Transverse colon (tissue), 4 donors: ENCODE results near the gene NUMBL. TPM values are rescaled to one million over a fixed set of nuclear protein-coding genes. Genes with fewer than 3 reads are reported as not detected.
A peak's percentile ranks its signal among the peaks of the same experiment; 100 is the strongest.

ENCODE experiments used
- DNase-seq: peaks from one replicate; pipeline ENCODE4 v3.0.0-alpha.2; 2019
- H3K27ac ChIP-seq, 4 donors: fragments of 200-600 bp; sonication (generic); 2 replicates each; pipeline ENCODE4 v1.5.1; 2016 to 2018; ENCODE audit warnings: inconsistent platforms in 4 of 4
- H3K27me3 ChIP-seq: fragments of 200-600 bp; sonication (generic); 2 replicates; pipeline ENCODE4 v1.5.1; 2017; ENCODE audit warnings: inconsistent platforms
- H3K36me3 ChIP-seq, 4 donors: fragments of 200-600 bp; sonication (generic); 2 replicates each; pipeline ENCODE4 v1.5.1; 2017 to 2019; ENCODE audit warnings: inconsistent platforms in 4 of 4
- H3K4me1 ChIP-seq, 4 donors: fragments of 200-600 bp; sonication (generic); 2 replicates each; pipeline ENCODE4 v1.5.1; 2017 to 2020; ENCODE audit warnings: inconsistent platforms in 4 of 4
- H3K4me3 ChIP-seq, 4 donors: fragments of 200-600 bp; sonication (generic); 1 replicate in 1 of 4; 2 replicates in 3 of 4; pipeline versions ENCODE4 v1.5.1 to v1.6.1; 2017 to 2019; ENCODE audit warnings: inconsistent platforms in 4 of 4
- H3K9me3 ChIP-seq, 2 donors: fragments of 200-600 bp; sonication (generic); 2 replicates each; pipeline ENCODE4 v1.5.1; 2017 to 2019; ENCODE audit warnings: inconsistent platforms in 2 of 2
- EP300 ChIP-seq: sonication (generic); formaldehyde crosslinking; IDR thresholded peaks from one replicate; pipeline ENCODE4 v1.6.1; 2017; ENCODE audit warnings: antibody characterized with exemption, low read depth
- POLR2A ChIP-seq: fragments of 450-650 bp; IDR thresholded peaks from one replicate; pipeline ENCODE4 v1.6.1; 2016; ENCODE audit warnings: antibody characterized with exemption, mild to moderate bottlenecking, moderate library complexity
- POLR2AphosphoS5 ChIP-seq, 3 donors: sonication (generic); formaldehyde crosslinking; IDR thresholded peaks; one replicate each; pipeline ENCODE4 v1.6.1; 2016; ENCODE audit warnings: antibody characterized with exemption in 3 of 3
- WGBS, 2 donors: methylation state at CpG; one replicate each; pipeline ENCODE4 v1.1.5; 2018; ENCODE audit warnings: low coverage in 1 of 2; 5-methylcytosine and 5-hydroxymethylcytosine counted together
- in situ Hi-C, 4 donors: fragments of 200-750 bp; cut with MboI; loops; one replicate each; pipeline versions ENCODE4 v1.15.0 to v1.15.1; 2017; ENCODE audit warnings: low sequenced_read_pairs in 3 of 4, low pct_ligation_motif_present in 1 of 4, low pct_unique_long_range_greater_than_20kb in 1 of 4
- intact Hi-C: fragments of 100-400 bp; cut with DNase I; formaldehyde crosslinking; loops from one replicate; pipeline ENCODE4 v1.15.1; 2023; ENCODE audit warnings: low total_unique reads
- total RNA-seq, 4 donors: library from RNA; depleted of rRNA; stranded (reverse); fragments of >200 nt; gene quantifications; one replicate each; pipeline ENCODE4 v1.1.0, GENCODE V29; 2016
- TF ChIP-seq, protein P1 (sequence below), 5 experiments: fragments of 200-600 bp in 3 of 5; fragments of 450-650 bp in 2 of 5; sonication (generic) in 3 of 5; IDR thresholded peaks; 1 replicate in 2 of 5; 2 replicates in 3 of 5; pipeline ENCODE4 v1.5.1; 2016 to 2017; ENCODE audit warnings: antibody characterized with exemption in 5 of 5, inconsistent platforms in 3 of 5, mild to moderate bottlenecking in 2 of 5, moderate library complexity in 1 of 5

Gene NUMBL
- total RNA-seq, 4 donors from 2014 or later = 9.0 to 44.9 (median 20.4) TPM

DNA sequence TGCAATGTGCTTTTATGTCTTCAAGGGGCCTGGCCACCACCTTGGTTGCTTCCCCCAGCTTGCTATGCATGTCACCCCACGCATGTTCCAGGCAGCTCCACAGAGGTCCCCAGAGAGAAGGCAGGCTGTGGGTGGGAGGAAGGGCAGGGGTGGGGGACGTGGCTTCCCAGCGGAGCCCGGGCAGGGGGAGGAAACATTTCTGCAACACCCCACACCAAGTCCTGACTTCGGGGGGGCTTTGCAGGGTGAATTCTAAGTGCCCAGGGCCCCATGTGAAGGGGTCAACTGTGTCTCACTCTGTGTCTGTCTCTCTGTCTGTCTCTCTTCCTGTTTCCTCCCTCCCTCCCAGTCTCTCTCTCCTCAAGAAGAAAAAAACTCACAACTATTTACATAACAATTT, 49.7 kb downstream of the NUMBL start:
- H3K27ac ChIP-seq = peak overlapping the region; percentile 19 to 91 (median 56)
- H3K9me3 ChIP-seq = no peaks in the 10 kb centered on the region
- intact Hi-C loops = no loop called here
- TF ChIP-seq, protein P1, sequence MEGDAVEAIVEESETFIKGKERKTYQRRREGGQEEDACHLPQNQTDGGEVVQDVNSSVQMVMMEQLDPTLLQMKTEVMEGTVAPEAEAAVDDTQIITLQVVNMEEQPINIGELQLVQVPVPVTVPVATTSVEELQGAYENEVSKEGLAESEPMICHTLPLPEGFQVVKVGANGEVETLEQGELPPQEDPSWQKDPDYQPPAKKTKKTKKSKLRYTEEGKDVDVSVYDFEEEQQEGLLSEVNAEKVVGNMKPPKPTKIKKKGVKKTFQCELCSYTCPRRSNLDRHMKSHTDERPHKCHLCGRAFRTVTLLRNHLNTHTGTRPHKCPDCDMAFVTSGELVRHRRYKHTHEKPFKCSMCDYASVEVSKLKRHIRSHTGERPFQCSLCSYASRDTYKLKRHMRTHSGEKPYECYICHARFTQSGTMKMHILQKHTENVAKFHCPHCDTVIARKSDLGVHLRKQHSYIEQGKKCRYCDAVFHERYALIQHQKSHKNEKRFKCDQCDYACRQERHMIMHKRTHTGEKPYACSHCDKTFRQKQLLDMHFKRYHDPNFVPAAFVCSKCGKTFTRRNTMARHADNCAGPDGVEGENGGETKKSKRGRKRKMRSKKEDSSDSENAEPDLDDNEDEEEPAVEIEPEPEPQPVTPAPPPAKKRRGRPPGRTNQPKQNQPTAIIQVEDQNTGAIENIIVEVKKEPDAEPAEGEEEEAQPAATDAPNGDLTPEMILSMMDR (IDR thresholded peaks at IDR 0.05) = no peak
- TF ChIP-seq POLR2A = no peak
- TF ChIP-seq POLR2AphosphoS5 (IDR thresholded peaks at IDR 0.05) = no peak
- TF ChIP-seq EP300 = no peak
- 34% methylated on average over 5 of the region's 5 CpGs; no CpG with 5 or more reads in 1 of the 2 donors for WGBS, 2 donors
- no peak overlapping the region for H3K4me3 ChIP-seq
- H3K36me3 ChIP-seq = no peaks in the 10 kb centered on the region
- no peak for DNase-seq
- in situ Hi-C loops = no loop called here
- H3K27me3 ChIP-seq = no peaks in the 10 kb centered on the region
- H3K4me1 ChIP-seq = peaks cover 0 to 20% (median 4%) of the 10 kb centered on the region in 4 donors

DNA sequence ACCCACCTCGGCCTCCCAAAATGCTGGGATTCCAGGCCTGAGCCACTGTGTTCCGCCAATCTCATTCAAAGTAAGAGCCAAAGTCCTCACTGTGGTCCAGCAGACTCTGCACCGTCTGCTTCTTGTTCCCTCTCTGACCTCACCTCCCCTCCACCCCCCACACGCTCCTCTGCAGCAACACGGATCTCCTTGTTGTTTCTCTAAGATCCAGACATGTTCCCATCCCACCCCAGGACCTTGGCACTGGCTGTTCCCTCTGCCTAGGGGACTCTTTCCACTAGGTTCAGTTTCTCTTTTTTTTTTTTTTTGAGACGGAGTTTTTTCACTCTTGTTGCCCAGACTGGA, 50.8 kb downstream of the NUMBL start:
- intact Hi-C loops (loop anchor here (10.0 kb wide), 1 partner anchor 115 kb away; no protein-coding TSS in a partner anchor), in situ Hi-C loops (loop anchor here in 1 of 4 donors (10.0 kb wide), 1 partner anchor 95 kb away; no protein-coding TSS in a partner anchor)
- Histone ChIP-seq H3K36me3 (no peaks in the 10 kb centered on the region), H3K27me3 (no peaks in the 10 kb centered on the region), H3K27ac (peak overlapping the region in 1 of 4 donors; percentile 58), H3K4me1 (peaks cover 0 to 12% (median under 1%) of the 10 kb centered on the region in 4 donors), H3K9me3 (no peaks in the 10 kb centered on the region), H3K4me3 (no peak overlapping the region)
- 74 to 79% methylated on average over 3 to 6 of the region's 6 CpGs for WGBS, 2 donors
- DNase-seq = no peak
- no peak for TF ChIP-seq POLR2AphosphoS5 (IDR thresholded peaks at IDR 0.05)
- TF ChIP-seq, protein P1 (IDR thresholded peaks at IDR 0.05) = no peak
- TF ChIP-seq EP300 = no peak
- TF ChIP-seq POLR2A = no peak

DNA sequence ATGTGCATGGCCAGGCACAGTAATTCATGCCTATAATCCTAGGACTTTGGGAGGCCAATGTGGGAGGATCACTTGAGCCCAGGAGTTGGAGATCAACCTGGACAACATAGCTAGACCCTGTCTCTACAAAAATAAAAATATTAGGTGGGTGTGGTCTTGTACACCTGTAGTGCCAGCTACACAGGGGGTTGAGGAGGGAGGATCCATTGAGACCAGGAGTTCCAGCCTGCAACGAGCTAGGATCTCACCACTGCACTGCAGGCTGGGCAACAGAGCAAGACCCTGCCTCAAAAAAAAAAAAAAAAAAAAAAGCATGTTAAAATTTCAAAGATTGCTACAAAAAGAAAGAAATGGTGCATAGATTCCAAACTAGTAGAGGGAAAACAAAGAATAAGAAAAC, 52.1 kb downstream of the NUMBL start:
- Histone ChIP-seq H3K4me1 (peaks cover 0 to 19% (median 4%) of the 10 kb centered on the region in 4 donors), H3K27ac (no peak overlapping the region), H3K4me3 (no peak overlapping the region), H3K9me3 (no peaks in the 10 kb centered on the region), H3K27me3 (peaks cover 5% of the 10 kb centered on the region), H3K36me3 (no peaks in the 10 kb centered on the region)
- 13 to 50% methylated on average over 1 of the region's 1 CpG for WGBS, 2 donors
- TF ChIP-seq POLR2AphosphoS5 (IDR thresholded peaks at IDR 0.05) = no peak
- no peak for TF ChIP-seq EP300
- TF ChIP-seq, protein P1 (IDR thresholded peaks at IDR 0.05) = no peak
- no peak for TF ChIP-seq POLR2A
- no peak for DNase-seq
- in situ Hi-C loops = loop anchor here in 1 of 4 donors (10.0 kb wide), 1 partner anchor 94 kb away; no protein-coding TSS in a partner anchor
- intact Hi-C loops = loop anchor here (10.0 kb wide), 1 partner anchor 114 kb away; no protein-coding TSS in a partner anchor

DNA sequence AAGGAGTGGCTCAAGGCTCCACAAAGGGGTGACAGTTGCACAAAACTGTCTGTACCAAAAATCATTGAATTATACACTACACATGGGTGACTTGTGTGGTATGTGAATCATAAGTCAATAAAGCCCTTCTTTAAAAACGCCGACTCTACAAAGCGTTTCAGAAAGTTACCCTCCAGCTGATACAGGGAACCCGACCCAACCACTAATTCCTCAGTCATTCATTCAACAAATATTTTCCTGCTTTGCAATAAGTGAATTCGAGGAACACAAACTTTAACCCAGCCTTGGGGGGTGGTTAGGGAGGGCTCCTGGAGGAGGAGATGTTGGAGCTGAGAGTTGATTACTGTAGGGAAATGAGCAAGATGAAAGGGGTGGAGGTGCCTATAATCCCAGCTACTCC, 57.2 kb downstream of the NUMBL start:
- TF ChIP-seq, protein P1 (IDR thresholded peaks at IDR 0.05) = no peak
- TF ChIP-seq EP300 = no peak
- no peak for TF ChIP-seq POLR2A
- no peak for TF ChIP-seq POLR2AphosphoS5 (IDR thresholded peaks at IDR 0.05)
- no peak for DNase-seq
- H3K27ac ChIP-seq = no peak overlapping the region
- no peaks in the 10 kb centered on the region for H3K9me3 ChIP-seq
- H3K27me3 ChIP-seq = peaks cover 5% of the 10 kb centered on the region
- intact Hi-C loops = loop anchor here (10.0 kb wide), 1 partner anchor 108 kb away; no protein-coding TSS in a partner anchor
- peaks cover 0 to 9% (median 4%) of the 10 kb centered on the region in 4 donors for H3K4me1 ChIP-seq
- H3K4me3 ChIP-seq = no peak overlapping the region
- H3K36me3 ChIP-seq = no peaks in the 10 kb centered on the region
- 81 to 89% methylated on average over 3 to 5 of the region's 5 CpGs for WGBS, 2 donors
- in situ Hi-C loops = loop anchor here in 1 of 4 donors (10.0 kb wide), 1 partner anchor 88 kb away; no protein-coding TSS in a partner anchor
